Left colon (tissue), 2 donors: ENCODE results near the gene DMBT1. TPM values are rescaled to one million over a fixed set of nuclear protein-coding genes. Genes with fewer than 3 reads are reported as not detected.

ENCODE experiments used
- ATAC-seq: fragments of 200-7000 bp; cut with Tn5 transposase; one replicate; pipeline ENCODE4 v1.9.1; 2020; ENCODE audit warnings: mild to moderate bottlenecking, moderate library complexity
- DNase-seq, 2 donors: peaks; one replicate each; pipeline ENCODE4 v3.0.0-alpha.2; 2020
- intact Hi-C, 2 donors: fragments of 100-400 bp; cut with DNase I in 1 of 2; cut with micrococcal nuclease in 1 of 2; formaldehyde crosslinking; loops; one replicate each; pipeline versions ENCODE4 v1.11.2 to v1.14.0; 2022; cut with DNase I, micrococcal nuclease
- total RNA-seq, 2 donors: library from RNA; stranded (reverse); fragmentation: NEBNext Ultra II Directional; extraction: Animal tissue kit (Norgen Biotek cat#: 25700); gene quantifications; one replicate each; pipeline ENCODE4 v1.2.1, GENCODE V29; 2021
- donor health status: DM: no; HTN: no; CAD: no.
- donor health status: DM: yes; HTN: yes; CAD: no.

DMBT1 gene
- total RNA-seq, 2 donors from 2014 or later = 59.0 to 424 TPM

- ATAC-seq (no peak), DNase-seq (no peak)
- intact Hi-C loops = no loop called here
Observed at GRCh38 chr10:122658356-122659049, 97.9 kb downstream of the DMBT1 start.

- DNase-seq (no peak), ATAC-seq (no peak)
- intact Hi-C loops = no loop called here
Observed at GRCh38 chr10:122659126-122659525, 98.6 kb downstream of the DMBT1 start.

GRCh38 chr10:122659651-122660050, 99.1 kb downstream of the DMBT1 start:
- DNase-seq (no peak), ATAC-seq (no peak)
- intact Hi-C loops = no loop called here

- intact Hi-C loops = no loop called here
- no peak for ATAC-seq
- DNase-seq = no peak
Observed at GRCh38 chr10:122660696-122661095, 100.1 kb downstream of the DMBT1 start.

GRCh38 chr10:122662231-122662630, 101.7 kb downstream of the DMBT1 start:
- intact Hi-C loops = no loop called here
- DNase-seq = no peak
- no peak for ATAC-seq

- ATAC-seq (no peak), DNase-seq (no peak)
- intact Hi-C loops = no loop called here
Observed at GRCh38 chr10:122663516-122664130, 103.1 kb downstream of the DMBT1 start.

- intact Hi-C loops = no loop called here
- DNase-seq (no peak), ATAC-seq (no peak)
Observed at GRCh38 chr10:122664501-122664900, 103.9 kb downstream of the DMBT1 start.

GRCh38 chr10:122665329-122665860, 104.8 kb downstream of the DMBT1 start:
- DNase-seq (no peak), ATAC-seq (no peak)
- intact Hi-C loops = no loop called here

- no peak for ATAC-seq
- DNase-seq = no peak
- intact Hi-C loops = no loop called here
Observed at GRCh38 chr10:122665946-122666345, 105.4 kb downstream of the DMBT1 start.

GRCh38 chr10:122669045-122669444, 108.5 kb downstream of the DMBT1 start:
- intact Hi-C loops = no loop called here
- ATAC-seq (no peak), DNase-seq (no peak)

- intact Hi-C loops = no loop called here
- no peak for DNase-seq
- ATAC-seq = no peak
Observed at GRCh38 chr10:122669842-122670241, 109.3 kb downstream of the DMBT1 start.

GRCh38 chr10:122671355-122671754, 110.8 kb downstream of the DMBT1 start:
- DNase-seq = no peak
- intact Hi-C loops = no loop called here
- ATAC-seq = no peak

GRCh38 chr10:122672655-122673054, 112.1 kb downstream of the DMBT1 start:
- intact Hi-C loops = no loop called here
- DNase-seq (no peak), ATAC-seq (no peak)

GRCh38 chr10:122673269-122673668, 112.7 kb downstream of the DMBT1 start:
- intact Hi-C loops = no loop called here

GRCh38 chr10:122673731-122674130, 113.2 kb downstream of the DMBT1 start:
- ATAC-seq (no peak), DNase-seq (no peak)
- intact Hi-C loops = no loop called here

More at GRCh38 chr10:122673269-122673668, 112.7 kb downstream of the DMBT1 start:
- ATAC-seq (no peak), DNase-seq (no peak)

- ATAC-seq (no peak), DNase-seq (no peak)
- intact Hi-C loops = no loop called here
Observed at GRCh38 chr10:122674781-122675180, 114.2 kb downstream of the DMBT1 start.

- intact Hi-C loops = no loop called here
- ATAC-seq (no peak), DNase-seq (no peak)
Observed at GRCh38 chr10:122675278-122675677, 114.7 kb downstream of the DMBT1 start.

- intact Hi-C loops = no loop called here
- DNase-seq (no peak), ATAC-seq (no peak)
Observed at GRCh38 chr10:122678266-122678665, 117.7 kb downstream of the DMBT1 start.

- no peak for DNase-seq
- intact Hi-C loops = no loop called here
- no peak for ATAC-seq
Observed at GRCh38 chr10:122682522-122682921, 122.0 kb downstream of the DMBT1 start.

GRCh38 chr10:122688293-122688989, 127.9 kb downstream of the DMBT1 start:
- DNase-seq (no peak), ATAC-seq (no peak)
- intact Hi-C loops = no loop called here
